HG03066 (cell line): Measurements from ENCODE around the gene EME2.

ENCODE experiments used
- ATAC-seq: cut with Tn5 transposase; IDR thresholded peaks from one replicate; pipeline ENCODE4 v1.9.1; 2021; ENCODE audit warnings: low read depth; ENCODE audit not compliant: unreplicated experiment

EME2 gene

GRCh38 chr16:1816396-1817275 lies 44.0 kb downstream of the EME2 start:
- no peak for ATAC-seq

- no peak for ATAC-seq
These were observed 44.6 kb downstream of the EME2 start for GRCh38 chr16:1817276-1817589.

- ATAC-seq, result no peak
These were observed 45.1 kb downstream of the EME2 start for GRCh38 chr16:1817716-1818115.

- ATAC-seq, result no peak
These were observed 45.7 kb downstream of the EME2 start for GRCh38 chr16:1818204-1818872.

- no peak for ATAC-seq
These were observed 46.4 kb downstream of the EME2 start for GRCh38 chr16:1818873-1819525.

- no peak for ATAC-seq
These were observed 47.0 kb downstream of the EME2 start for GRCh38 chr16:1819611-1820010.

- no peak for ATAC-seq
These were observed 47.7 kb downstream of the EME2 start for GRCh38 chr16:1820096-1820945.

GRCh38 chr16:1820946-1821290 lies 48.3 kb downstream of the EME2 start:
- ATAC-seq, result no peak

GRCh38 chr16:1821861-1822611 lies 49.4 kb downstream of the EME2 start:
- no peak for ATAC-seq

GRCh38 chr16:1822801-1823200 lies 50.2 kb downstream of the EME2 start:
- ATAC-seq, result no peak

GRCh38 chr16:1823821-1824220 lies 51.2 kb downstream of the EME2 start:
- ATAC-seq, result no peak

GRCh38 chr16:1825381-1825863 lies 52.8 kb downstream of the EME2 start:
- ATAC-seq, result no peak
